Mucosa of descending colon (tissue), 3 donors: Measurements from ENCODE around the gene ZNF454. TPM values are rescaled to one million over a fixed set of nuclear protein-coding genes. Genes with fewer than 3 reads are reported as not detected.

Experiments
- ATAC-seq: fragments of 200-7000 bp; cut with Tn5 transposase; one replicate; pipeline ENCODE4 v1.9.1; 2020; ENCODE audit warnings: mild to moderate bottlenecking, moderate library complexity
- DNase-seq, 3 donors: peaks; one replicate each; pipeline ENCODE4 v3.0.0-alpha.2; 2020
- H3K36me3 ChIP-seq: fragments of 200-600 bp; one replicate; pipeline ENCODE4 v1.8.0; 2021; ENCODE audit warnings: low read depth, mild to moderate bottlenecking
- H3K4me1 ChIP-seq: fragments of 200-600 bp; one replicate; pipeline ENCODE4 v1.8.0; 2021; ENCODE audit warnings: low read depth, mild to moderate bottlenecking
- H3K4me3 ChIP-seq: fragments of 200-600 bp; one replicate; pipeline ENCODE4 v1.8.0; 2021; ENCODE audit warnings: mild to moderate bottlenecking
- H3K9me3 ChIP-seq: fragments of 200-600 bp; one replicate; pipeline ENCODE4 v1.8.0; 2021; ENCODE audit warnings: mild to moderate bottlenecking
- intact Hi-C, 2 donors: fragments of 100-400 bp; cut with DNase I in 1 of 2; cut with micrococcal nuclease in 1 of 2; formaldehyde crosslinking; loops; one replicate each; pipeline versions ENCODE4 v1.11.0 to v1.11.1; 2022; cut with DNase I, micrococcal nuclease
- long read RNA-seq, 2 donors: library from polyadenylated mRNA; unstranded; transcript quantifications; one replicate each; pipeline ENCODE4 v2.0.0, GENCODE V29; 2019 to 2021
- total RNA-seq, 3 donors: library from RNA; stranded (reverse); fragmentation: NEBNext Ultra II Directional in 2 of 3; extraction: Animal tissue kit (Norgen Biotek cat#: 25700) in 2 of 3; gene quantifications; one replicate each; pipeline versions ENCODE4 v1.2.1 to v1.2.4, GENCODE V29; 2021 to 2023
- TF ChIP-seq, protein P1 (sequence below): fragments of 200-600 bp; IDR thresholded peaks from one replicate; pipeline ENCODE4 v1.8.0; 2022; ENCODE audit warnings: antibody characterized with exemption, mild to moderate bottlenecking
- donor health status: DM: no; HTN: no; CAD: no; lungs with moderate emphysema.
- donor health status: DM: no; HTN: no; CAD: no.
- donor health status: DM: no; HTN: yes; CAD: no.

Gene ZNF454
- total RNA-seq, result 1 to 10 TPM in 2 of 3 donors, under 1 TPM in 1; 0.96 to 5.2 (median 1.5) TPM
- long read RNA-seq, donor 1, partial matches to known transcripts, result 0 of 5 reads
- long read RNA-seq, donor 1, other reads (novel, unspliced or antisense), result 2 of 5 reads
- long read RNA-seq, donor 2, partial matches to known transcripts, result 0 of 2 reads
- long read RNA-seq, donor 2, other reads (novel, unspliced or antisense), result 2 of 2 reads

DNA sequence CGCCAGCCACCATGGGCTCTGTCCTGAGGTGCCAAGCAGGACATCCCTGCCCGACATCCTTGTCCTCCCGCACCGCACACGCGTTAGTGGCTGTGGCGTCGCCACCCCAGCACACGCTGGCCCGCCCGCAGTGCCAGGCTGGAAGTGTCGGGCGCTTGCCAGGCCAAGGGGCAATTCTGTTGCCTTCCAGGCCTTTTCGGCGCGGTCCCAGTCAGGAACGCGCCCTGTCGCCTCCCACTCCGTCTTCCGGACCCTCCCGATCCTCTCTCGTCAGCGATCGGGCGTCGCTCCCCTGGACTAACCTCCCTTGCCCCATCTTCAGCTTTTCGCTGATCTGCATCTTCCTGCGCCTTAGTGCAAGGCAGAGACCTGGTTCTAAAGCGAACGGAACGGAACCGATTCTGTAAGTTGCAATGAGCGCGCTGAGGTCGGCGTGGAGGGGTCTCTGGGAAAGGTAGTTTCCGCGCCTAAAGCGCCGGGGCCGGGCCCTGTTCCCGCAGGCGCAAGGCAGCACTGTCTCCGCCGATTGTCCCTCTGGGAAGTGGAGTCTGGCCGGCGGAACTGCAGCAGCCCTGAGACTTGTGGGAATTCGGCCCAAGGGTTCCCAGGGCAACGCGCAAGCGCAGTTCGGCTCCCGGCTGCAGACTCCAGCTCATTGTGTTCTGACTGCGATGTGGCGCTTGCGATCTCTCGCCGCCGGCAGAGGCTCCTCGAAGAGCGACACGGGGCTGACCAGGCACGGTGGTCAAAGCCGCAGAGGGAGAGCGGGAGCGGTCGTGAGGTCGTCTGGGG, at the start of gene ZNF454:
TSS of gene ZNF454 (plus strand) at position 630 of the 792 bp plus-strand sequence. CDS start 1,594 bp downstream, outside the sequence.
- H3K9me3 ChIP-seq, result peaks cover 73% of the 10 kb centered on the region
- H3K4me1 ChIP-seq, result no peaks in the 10 kb centered on the region
- no peaks in the 10 kb centered on the region for H3K36me3 ChIP-seq
- ATAC-seq, result peak; percentile 93
- DNase-seq, result peak; percentile 82 to 90 (median 87)
- intact Hi-C loops, result no loop called here
- H3K4me3 ChIP-seq, result peak within 1 kb of the TSS; percentile 9
- TF ChIP-seq, protein P1, sequence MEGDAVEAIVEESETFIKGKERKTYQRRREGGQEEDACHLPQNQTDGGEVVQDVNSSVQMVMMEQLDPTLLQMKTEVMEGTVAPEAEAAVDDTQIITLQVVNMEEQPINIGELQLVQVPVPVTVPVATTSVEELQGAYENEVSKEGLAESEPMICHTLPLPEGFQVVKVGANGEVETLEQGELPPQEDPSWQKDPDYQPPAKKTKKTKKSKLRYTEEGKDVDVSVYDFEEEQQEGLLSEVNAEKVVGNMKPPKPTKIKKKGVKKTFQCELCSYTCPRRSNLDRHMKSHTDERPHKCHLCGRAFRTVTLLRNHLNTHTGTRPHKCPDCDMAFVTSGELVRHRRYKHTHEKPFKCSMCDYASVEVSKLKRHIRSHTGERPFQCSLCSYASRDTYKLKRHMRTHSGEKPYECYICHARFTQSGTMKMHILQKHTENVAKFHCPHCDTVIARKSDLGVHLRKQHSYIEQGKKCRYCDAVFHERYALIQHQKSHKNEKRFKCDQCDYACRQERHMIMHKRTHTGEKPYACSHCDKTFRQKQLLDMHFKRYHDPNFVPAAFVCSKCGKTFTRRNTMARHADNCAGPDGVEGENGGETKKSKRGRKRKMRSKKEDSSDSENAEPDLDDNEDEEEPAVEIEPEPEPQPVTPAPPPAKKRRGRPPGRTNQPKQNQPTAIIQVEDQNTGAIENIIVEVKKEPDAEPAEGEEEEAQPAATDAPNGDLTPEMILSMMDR, result no peak

DNA sequence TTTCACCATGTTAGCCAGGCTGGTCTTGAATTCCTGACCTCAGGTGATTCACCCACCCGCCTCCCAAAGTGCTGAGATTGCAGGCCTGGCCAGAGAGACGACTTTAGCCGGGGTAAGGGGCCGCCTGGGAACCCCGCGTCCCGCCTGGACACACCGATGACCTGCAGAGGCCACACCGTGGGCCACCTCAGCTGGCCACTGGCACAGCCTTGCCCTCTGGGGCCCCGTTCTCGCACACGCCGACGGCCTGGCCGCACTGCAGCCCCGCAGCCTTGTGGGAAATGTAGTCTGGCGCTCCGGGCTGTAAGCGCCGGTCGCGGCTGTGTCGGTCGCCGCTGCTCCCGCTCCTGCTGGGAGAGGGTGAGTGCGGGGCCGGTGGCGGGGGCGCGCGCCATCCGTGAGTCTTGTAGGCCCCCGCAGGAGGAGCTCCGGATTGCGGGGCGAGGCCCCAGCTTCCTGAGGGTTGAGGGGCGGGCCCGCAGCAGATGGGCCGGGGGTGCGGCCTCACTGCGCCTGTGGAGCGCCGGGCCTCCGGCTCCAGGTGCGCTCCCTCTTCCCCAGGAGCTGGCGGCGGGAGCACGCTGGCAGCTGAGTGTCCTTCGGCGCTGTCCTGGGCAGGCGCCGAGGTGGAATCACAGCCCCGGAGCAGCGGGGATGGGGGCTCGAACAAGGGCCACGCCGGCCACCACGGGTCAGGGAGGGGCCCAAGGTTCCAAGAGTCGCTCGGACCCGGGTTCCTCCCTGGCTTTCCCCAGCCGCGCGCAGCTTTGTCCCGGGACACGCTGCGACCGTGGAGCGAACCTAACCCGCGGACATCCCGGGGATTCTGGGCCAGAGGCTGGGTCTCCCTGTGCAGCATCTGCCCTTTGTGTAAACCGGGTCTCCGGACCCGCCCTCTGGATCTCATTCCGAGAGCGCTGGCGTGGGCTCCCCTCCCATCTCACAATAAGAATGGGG, 45.1 kb upstream of the ZNF454 start, which contains the start of gene ZFP2:
TSS of gene ZFP2 (plus strand) at position 299 of the 957 bp plus-strand sequence. CDS start 35,401 bp downstream, outside the sequence.
- Histone ChIP-seq H3K4me3 (peak within 1 kb of the TSS; percentile 48), H3K4me1 (no peaks in the 10 kb centered on the region), H3K36me3 (no peaks in the 10 kb centered on the region), H3K9me3 (no peaks in the 10 kb centered on the region)
- ATAC-seq, result peak; percentile 99
- intact Hi-C loops, result no loop called here
- DNase-seq, result peak; percentile 72 to 79 (median 72)
- TF ChIP-seq, protein P1, result no peak

DNA sequence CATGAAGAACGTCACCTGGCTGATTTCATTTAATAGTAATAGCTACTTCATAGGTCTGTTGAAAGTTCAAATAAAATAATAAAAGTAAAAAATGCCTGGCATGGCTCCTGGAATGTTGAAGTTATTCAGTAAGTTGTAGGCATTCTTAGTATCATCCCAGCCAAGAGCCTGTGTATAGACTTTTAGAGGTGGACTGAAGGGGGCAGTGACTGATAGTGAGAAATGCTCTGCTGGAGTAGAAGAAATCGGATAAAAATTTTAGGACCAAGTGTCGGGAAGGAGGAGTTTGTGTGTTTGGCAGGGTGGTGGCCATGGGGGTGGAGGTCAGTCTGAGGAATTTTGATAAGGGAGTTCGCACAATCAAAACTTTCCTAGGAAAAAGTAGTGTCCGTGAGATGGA, 41.7 kb upstream of the ZNF454 start:
- DNase-seq (no peak), ATAC-seq (no peak)
- Histone ChIP-seq H3K36me3 (no peaks in the 10 kb centered on the region), H3K4me1 (no peaks in the 10 kb centered on the region), H3K9me3 (peaks cover 25% of the 10 kb centered on the region), H3K4me3 (no peak overlapping the region)
- TF ChIP-seq, protein P1, result no peak
- intact Hi-C loops, result no loop called here

DNA sequence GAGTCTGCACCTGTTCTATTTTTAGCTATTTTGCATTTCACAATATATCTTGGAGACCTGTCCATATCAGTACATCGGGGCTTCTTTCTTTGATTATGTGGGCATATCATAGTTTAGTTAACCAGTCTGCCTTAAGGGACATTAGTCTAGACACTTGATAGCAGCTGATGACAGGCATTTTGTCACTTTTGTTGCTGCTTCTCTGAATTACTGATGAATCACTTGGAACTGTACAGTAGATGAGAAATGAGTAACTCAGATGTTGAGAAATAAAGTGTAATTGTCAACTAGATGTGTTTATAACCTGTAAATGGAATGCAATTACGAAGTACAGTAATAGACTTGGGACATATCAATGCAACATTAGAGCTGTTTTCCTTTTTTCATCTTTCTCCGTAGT, 38.1 kb upstream of the ZNF454 start:
- no peaks in the 10 kb centered on the region for H3K4me1 ChIP-seq
- TF ChIP-seq, protein P1, result no peak
- ATAC-seq (no peak), DNase-seq (no peak)
- no peak overlapping the region for H3K4me3 ChIP-seq
- H3K9me3 ChIP-seq, result peaks cover 55% of the 10 kb centered on the region
- H3K36me3 ChIP-seq, result no peaks in the 10 kb centered on the region
- intact Hi-C loops, result no loop called here
